ENCODE measurements around the gene RAI1.
A peak's percentile ranks its signal among the peaks of the same experiment; 100 is the strongest.

RAI1 gene

DNA sequence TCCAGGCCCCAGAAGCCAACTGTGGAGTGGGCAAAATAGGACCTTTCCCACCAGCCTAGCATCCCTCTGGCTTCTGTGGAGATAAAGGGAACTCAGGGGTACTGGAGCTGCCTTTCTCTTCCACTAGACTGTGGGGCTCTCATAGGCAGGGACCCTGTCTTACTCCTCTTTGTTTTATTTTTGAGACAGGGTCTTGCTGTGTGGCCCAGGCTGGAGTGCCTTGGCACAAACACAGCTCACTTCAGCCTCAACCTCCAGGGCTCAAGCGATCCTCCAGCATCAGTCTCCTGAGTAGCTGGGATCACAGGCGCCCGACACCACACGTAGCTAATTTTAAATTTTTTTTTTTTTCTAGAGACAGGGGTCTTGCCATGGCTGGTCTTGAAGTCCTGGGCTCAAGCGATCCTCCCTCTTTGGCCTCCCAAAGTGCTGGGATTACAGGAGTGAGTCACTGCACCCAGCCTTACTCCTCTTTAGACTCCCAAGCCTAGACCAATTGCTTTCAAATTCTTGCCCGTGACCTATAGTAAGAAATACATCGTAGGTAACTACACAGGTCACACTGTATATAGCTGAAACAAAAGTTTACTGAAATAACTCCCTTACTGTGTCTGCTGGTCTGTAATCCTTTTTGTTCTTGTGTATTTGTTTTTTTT, 2.6 kb downstream of the RAI1 start:
- TF ChIP-seq FOXP2 (optimal IDR thresholded peaks at IDR 0.05; ENCODE audit: borderline replicate concordance, extremely low read depth, extremely low read length, insufficient read depth) (no peak), SIN3A (IDR thresholded peaks at IDR 0.05; ENCODE audit: borderline replicate concordance, insufficient read depth, low read length) (no peak), TAF1 (IDR thresholded peaks at IDR 0.05; ENCODE audit: borderline replicate concordance, insufficient read depth, low read length) (no peak), POLR2AphosphoS5 (IDR thresholded peaks at IDR 0.05; ENCODE audit: low read depth, low read length) (no peak)
- TF ChIP-seq, protein P1, sequence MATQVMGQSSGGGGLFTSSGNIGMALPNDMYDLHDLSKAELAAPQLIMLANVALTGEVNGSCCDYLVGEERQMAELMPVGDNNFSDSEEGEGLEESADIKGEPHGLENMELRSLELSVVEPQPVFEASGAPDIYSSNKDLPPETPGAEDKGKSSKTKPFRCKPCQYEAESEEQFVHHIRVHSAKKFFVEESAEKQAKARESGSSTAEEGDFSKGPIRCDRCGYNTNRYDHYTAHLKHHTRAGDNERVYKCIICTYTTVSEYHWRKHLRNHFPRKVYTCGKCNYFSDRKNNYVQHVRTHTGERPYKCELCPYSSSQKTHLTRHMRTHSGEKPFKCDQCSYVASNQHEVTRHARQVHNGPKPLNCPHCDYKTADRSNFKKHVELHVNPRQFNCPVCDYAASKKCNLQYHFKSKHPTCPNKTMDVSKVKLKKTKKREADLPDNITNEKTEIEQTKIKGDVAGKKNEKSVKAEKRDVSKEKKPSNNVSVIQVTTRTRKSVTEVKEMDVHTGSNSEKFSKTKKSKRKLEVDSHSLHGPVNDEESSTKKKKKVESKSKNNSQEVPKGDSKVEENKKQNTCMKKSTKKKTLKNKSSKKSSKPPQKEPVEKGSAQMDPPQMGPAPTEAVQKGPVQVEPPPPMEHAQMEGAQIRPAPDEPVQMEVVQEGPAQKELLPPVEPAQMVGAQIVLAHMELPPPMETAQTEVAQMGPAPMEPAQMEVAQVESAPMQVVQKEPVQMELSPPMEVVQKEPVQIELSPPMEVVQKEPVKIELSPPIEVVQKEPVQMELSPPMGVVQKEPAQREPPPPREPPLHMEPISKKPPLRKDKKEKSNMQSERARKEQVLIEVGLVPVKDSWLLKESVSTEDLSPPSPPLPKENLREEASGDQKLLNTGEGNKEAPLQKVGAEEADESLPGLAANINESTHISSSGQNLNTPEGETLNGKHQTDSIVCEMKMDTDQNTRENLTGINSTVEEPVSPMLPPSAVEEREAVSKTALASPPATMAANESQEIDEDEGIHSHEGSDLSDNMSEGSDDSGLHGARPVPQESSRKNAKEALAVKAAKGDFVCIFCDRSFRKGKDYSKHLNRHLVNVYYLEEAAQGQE (IDR thresholded peaks at IDR 0.05; ENCODE audit: insufficient read depth in 1 of 2, low read depth in 2 of 2, low read length in 2 of 2) = no peak

DNA sequence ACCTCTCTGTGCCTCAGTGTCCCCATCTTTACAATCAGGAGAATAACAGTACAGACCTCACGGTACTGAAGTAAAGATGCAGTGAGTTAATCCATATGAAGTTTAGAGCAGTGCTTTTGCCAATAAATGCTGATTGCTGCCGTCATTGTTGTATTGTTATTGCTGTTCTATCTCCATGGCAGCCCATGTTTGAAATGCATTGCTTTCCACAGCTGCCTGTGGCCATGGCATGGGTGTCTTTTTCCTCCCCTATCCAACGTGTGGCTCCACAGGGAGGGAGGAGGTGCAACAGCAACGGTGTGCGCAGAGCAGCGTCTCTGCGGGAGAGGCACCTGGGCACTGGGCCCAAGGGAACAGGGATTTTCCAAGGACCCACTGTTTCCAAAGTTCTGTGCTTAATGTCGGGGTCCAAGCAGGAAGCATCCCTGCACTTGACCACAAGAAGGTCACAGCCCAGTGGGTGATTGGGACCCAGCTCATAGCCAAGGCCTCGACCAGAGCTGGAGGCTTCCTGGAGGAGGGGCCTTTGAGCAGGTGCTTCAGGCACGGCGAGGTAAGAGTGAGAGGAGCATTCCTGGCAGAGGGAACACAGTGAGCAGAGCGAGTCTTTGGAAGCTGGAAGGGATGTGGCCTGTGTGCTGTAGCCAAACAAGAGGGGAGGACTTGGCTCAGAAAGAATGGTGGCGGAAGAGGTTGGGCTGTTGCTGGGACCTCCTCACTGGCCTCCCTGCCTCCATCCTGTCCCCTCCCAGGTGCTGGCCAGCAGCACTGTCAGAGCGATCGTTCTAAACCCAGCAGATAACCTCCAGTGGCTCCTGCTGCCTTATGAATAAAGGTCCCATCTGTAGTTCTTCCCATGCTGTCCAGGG, 3.9 kb downstream of the RAI1 start:
- TF ChIP-seq TAF1 (IDR thresholded peaks at IDR 0.05; ENCODE audit: borderline replicate concordance, insufficient read depth, low read length) = no peak
- TF ChIP-seq, protein P1 (IDR thresholded peaks at IDR 0.05; ENCODE audit: insufficient read depth in 1 of 2, low read depth in 2 of 2, low read length in 2 of 2) = peak; percentile 74 to 77
- no peak for TF ChIP-seq SIN3A (IDR thresholded peaks at IDR 0.05; ENCODE audit: borderline replicate concordance, insufficient read depth, low read length)
- peak; percentile 68; the same call in 1 of the 2 replicates for TF ChIP-seq POLR2AphosphoS5 (IDR thresholded peaks at IDR 0.05; ENCODE audit: low read depth, low read length)
- no peak for TF ChIP-seq FOXP2 (optimal IDR thresholded peaks at IDR 0.05; ENCODE audit: borderline replicate concordance, extremely low read depth, extremely low read length, insufficient read depth)

DNA sequence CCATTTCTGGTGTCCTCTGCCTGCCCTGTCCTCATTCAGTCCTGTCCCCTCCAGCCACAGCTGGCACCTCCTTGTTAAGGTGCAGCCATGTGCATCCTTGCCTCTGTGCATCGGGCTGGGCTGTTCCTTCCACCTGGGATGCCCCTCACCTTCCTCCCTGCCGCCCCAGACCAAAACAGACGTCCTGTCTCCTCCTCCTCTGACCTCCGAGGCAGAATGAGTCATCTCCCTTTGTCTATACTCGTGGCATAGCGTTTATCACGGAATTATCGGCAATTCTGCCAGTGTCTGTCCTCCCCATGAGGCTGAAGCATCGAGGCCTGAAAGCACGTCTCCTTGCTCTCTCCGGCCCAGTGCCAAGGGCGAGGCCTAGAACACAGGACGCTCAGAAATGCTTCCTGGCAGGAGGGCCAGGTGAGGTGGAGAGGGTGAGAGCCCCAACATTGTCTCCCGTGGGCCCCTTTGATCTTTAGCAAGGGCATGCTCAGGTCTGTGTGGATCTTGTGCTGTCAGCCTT, 4.6 kb downstream of the RAI1 start:
- TF ChIP-seq, protein P1 (IDR thresholded peaks at IDR 0.05; ENCODE audit: insufficient read depth in 1 of 2, low read depth in 2 of 2, low read length in 2 of 2) = peak in 1 of 2 experiments; percentile 30; a peak in 1 of 4 replicates
- TF ChIP-seq POLR2AphosphoS5 (IDR thresholded peaks at IDR 0.05; ENCODE audit: low read depth, low read length) (peak; percentile 60; the same call in 1 of the 2 replicates), TAF1 (IDR thresholded peaks at IDR 0.05; ENCODE audit: borderline replicate concordance, insufficient read depth, low read length) (peak; percentile 59; the same call in 1 of the 2 replicates), FOXP2 (optimal IDR thresholded peaks at IDR 0.05; ENCODE audit: borderline replicate concordance, extremely low read depth, extremely low read length, insufficient read depth) (peak; percentile 60), SIN3A (IDR thresholded peaks at IDR 0.05; ENCODE audit: borderline replicate concordance, insufficient read depth, low read length) (peak; percentile 92; the same call in 1 of the 2 replicates)

DNA sequence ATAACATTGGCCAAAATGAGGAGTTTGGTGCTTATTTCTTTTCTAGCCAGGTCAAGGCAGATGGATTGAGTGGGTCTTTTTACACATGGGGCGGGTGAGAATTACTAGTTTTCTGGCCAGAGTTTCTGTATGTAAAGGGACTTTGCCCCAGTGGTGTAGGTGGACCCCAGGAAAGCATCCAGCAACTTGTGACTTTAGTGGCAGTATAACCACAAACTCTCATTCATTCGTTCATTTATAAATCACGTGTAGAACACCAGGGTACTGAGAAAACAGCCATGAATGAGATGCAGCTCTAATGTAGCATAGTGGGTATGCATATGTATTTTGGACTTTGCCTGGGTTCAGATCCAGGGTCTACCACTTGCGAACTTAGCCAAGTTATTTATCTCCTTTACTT, 8.1 kb downstream of the RAI1 start:
- no peak for TF ChIP-seq TAF1 (IDR thresholded peaks at IDR 0.05; ENCODE audit: borderline replicate concordance, insufficient read depth, low read length)
- TF ChIP-seq, protein P1 (IDR thresholded peaks at IDR 0.05; ENCODE audit: insufficient read depth in 1 of 2, low read depth in 2 of 2, low read length in 2 of 2) = no peak
- no peak for TF ChIP-seq POLR2AphosphoS5 (IDR thresholded peaks at IDR 0.05; ENCODE audit: low read depth, low read length)
- no peak for TF ChIP-seq FOXP2 (optimal IDR thresholded peaks at IDR 0.05; ENCODE audit: borderline replicate concordance, extremely low read depth, extremely low read length, insufficient read depth)
- TF ChIP-seq SIN3A (IDR thresholded peaks at IDR 0.05; ENCODE audit: borderline replicate concordance, insufficient read depth, low read length) = no peak

Measured in PFSK-1 (cell line).